Measurements from ENCODE around the gene FOXE1. TPM values are rescaled to one million over a fixed set of nuclear protein-coding genes. Genes with fewer than 3 reads are reported as not detected.

The FOXE1 gene
- total RNA-seq, 1 experiment from 2014 or later, result not detected

DNA sequence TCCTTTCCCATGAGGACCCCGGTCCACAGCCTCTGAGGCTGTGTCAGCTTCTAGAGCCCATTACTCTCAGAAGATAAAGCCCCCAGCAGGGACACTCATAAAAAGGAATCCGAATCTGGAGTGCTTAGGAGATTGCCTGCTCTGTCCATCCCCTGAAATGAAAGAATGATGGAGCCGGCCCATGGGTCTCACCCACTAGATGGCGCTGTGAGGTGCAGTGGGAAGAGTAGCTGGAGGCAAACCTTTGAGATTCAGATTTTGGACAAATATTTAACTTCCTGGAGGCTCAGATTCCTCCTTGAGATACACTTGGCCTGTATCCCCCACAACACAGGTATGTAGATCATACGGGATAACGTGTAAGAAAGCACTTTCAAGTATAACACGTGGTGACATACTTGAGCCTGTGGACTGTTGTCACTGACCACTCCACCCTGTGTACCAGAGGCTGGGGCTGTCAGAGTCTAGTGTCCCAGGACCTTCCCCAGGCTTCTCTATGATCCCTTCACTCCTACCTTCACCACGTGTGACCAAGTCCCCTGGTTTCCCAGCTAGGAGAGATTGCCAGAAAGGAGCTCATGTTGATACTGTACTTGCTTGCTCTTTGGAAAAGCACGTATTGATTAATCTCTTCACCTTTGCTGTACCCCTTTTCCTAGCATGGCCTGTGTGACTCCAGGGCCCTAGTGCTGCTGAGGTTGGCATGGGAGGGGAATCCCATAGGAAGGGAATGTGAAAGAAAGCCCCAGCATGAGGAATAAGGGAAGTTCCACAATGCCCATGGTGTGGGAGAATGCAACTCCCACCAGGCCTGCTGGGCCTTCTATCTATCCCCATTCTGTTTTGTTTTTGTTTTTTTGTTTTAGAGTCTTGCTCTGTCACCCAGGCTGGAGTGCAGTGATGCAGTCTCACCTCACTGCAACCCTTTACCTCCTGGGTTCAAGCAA, 37.2 kb downstream of the FOXE1 start:
- H3K9me3 Mint-ChIP-seq, result peaks cover 0 to 3% of the 10 kb centered on the region in 2 experiments; a peak in 1 of 5 replicates

More for the DNA sequence above, 37.2 kb downstream of the FOXE1 start:
- Histone ChIP-seq H4K20me1 (ENCODE audit: control insufficient read depth, insufficient read depth, insufficient read length) (no peaks in the 10 kb centered on the region), H3K23me2 (ENCODE audit: insufficient read length, low read depth, low read length, poor library complexity, severe bottlenecking) (no peaks in the 10 kb centered on the region), H3K9ac (ENCODE audit: extremely low read depth, insufficient read length, low read length) (no peak overlapping the region), H3K4me2 (ENCODE audit: insufficient read depth, insufficient read length, low read length) (no peak overlapping the region), H2AK5ac (ENCODE audit: insufficient read length, low read length) (no peak overlapping the region), H3K27me3 (ENCODE audit: insufficient read depth, low read length) (no peaks in the 10 kb centered on the region), H2BK12ac (ENCODE audit: insufficient read length, low read depth, low read length) (no peak overlapping the region), H3K4me1 (ENCODE audit: insufficient read depth, low read length) (no peaks in the 10 kb centered on the region), H3K14ac (ENCODE audit: insufficient read depth, low read length) (no peak overlapping the region), H3K4ac (ENCODE audit: low read depth, low read length) (no peak overlapping the region), H2BK120ac (ENCODE audit: low read depth, low read length, poor library complexity, severe bottlenecking) (no peak overlapping the region), H3K56ac (ENCODE audit: insufficient read length, low read depth, low read length) (no peak overlapping the region), H2BK20ac (ENCODE audit: low read depth, low read length, poor library complexity, severe bottlenecking) (no peak overlapping the region), H3K79me2 (ENCODE audit: insufficient read depth, low read length) (no peaks in the 10 kb centered on the region), H3T11ph (ENCODE audit: low read length) (no peak overlapping the region), H3K23ac (ENCODE audit: insufficient read length, low read depth, low read length) (no peak overlapping the region), H3K9me3 (ENCODE audit: control insufficient read depth, low read depth, low read length) (no peaks in the 10 kb centered on the region), H3K27ac (ENCODE audit: insufficient read length, low read depth, low read length) (no peak overlapping the region), H2BK5ac (ENCODE audit: insufficient read length, low read length) (no peak overlapping the region), H3K18ac (ENCODE audit: insufficient read length, low read depth, low read length) (no peak overlapping the region), H4K5ac (ENCODE audit: insufficient read length, low read depth, low read length) (no peak overlapping the region), H2BK15ac (ENCODE audit: low read depth, low read length) (no peak overlapping the region), H3K79me1 (ENCODE audit: insufficient read depth, low read depth, low read length, poor library complexity, severe bottlenecking) (no peaks in the 10 kb centered on the region), H4K91ac (ENCODE audit: insufficient read length, low read depth, low read length) (no peak overlapping the region), H2AFZ (ENCODE audit: low read length) (no peak overlapping the region), H4K8ac (replicated peaks; ENCODE audit: insufficient read length, low read depth, low read length) (no peak overlapping the region)
- Mint-ChIP-seq H3K4me3 (no peak overlapping the region), H3K4me1 (peaks cover 9 to 10% of the 10 kb centered on the region in 2 experiments), H3K27me3 (ENCODE audit: low read depth) (peaks cover 58% of the 10 kb centered on the region), H3K36me3 (ENCODE audit: insufficient read depth in 1 of 3, low read depth in 3 of 3) (no peaks in the 10 kb centered on the region), H3K27ac (no peak overlapping the region)
- TF ChIP-seq, protein P1, sequence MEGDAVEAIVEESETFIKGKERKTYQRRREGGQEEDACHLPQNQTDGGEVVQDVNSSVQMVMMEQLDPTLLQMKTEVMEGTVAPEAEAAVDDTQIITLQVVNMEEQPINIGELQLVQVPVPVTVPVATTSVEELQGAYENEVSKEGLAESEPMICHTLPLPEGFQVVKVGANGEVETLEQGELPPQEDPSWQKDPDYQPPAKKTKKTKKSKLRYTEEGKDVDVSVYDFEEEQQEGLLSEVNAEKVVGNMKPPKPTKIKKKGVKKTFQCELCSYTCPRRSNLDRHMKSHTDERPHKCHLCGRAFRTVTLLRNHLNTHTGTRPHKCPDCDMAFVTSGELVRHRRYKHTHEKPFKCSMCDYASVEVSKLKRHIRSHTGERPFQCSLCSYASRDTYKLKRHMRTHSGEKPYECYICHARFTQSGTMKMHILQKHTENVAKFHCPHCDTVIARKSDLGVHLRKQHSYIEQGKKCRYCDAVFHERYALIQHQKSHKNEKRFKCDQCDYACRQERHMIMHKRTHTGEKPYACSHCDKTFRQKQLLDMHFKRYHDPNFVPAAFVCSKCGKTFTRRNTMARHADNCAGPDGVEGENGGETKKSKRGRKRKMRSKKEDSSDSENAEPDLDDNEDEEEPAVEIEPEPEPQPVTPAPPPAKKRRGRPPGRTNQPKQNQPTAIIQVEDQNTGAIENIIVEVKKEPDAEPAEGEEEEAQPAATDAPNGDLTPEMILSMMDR (conservative IDR thresholded peaks at IDR 0.05), result peak; percentile 93
- no CpG with 5 or more reads among the region's 9 CpGs for WGBS (ENCODE audit: extremely low coverage, insufficient read length, low lambda C conversion rate)
- DNase-seq, result peak; percentile 70
